GM19099 (cell line): ENCODE results near the gene SDHB.

ENCODE experiments used
- POLR2A ChIP-seq: IDR thresholded peaks from 3 replicates; pipeline ENCODE4 v1.6.1; 2011; ENCODE audit warnings: low read depth; ENCODE audit not compliant: insufficient read length; ENCODE audit errors: extremely low read depth

The SDHB gene

DNA sequence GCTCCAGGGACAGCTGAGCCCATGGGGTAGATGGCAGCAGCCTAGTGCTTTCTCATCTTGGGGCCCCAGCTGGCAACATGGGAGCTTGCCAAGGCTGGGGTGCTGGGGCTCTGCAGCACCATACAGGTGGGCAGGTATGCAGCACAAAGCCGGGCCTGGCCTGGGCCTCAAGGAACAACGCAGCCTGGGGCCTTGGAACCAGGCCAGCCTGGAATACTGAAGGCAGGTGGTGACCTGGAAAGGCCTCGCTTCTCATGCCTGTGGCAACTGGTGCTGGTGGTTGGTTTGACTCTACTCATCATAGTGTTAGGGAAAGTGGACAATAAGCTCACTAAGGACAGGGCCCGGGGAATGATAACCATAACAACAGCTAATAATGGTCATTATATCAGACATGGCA is 27.0 kb upstream of the SDHB start:
- no peak for TF ChIP-seq POLR2A

DNA sequence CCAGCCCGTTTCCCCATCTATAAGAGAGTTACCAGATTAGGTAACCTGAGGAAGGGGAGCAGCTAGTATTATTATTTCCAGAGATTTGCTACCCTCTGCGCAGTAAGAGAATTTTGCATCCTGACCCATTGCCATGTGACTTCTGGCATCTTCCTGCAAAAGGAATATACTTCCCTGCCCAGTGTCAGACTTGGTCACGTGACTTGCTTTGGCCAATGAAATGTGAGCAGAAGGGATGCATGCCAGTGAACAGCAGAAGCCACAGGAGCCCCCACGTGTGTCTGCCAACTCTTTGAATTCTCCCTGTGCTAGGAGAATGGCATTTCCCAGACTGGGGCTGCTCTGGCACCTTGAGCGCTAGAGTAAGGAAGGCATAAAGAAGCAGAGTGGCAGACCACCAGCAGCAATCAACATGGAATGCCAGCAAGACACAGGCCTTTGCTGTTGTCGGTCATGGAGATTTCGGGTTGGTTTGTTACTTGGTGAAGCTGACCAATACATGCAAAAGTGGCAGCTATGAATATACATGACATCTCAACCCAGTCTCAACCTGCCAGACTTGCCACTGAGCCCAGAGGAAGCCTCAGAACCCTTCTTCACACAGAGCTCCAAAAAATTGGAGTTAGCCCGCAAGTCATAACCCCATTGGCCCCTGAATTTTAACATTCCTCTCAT is 26.4 kb upstream of the SDHB start:
- no peak for TF ChIP-seq POLR2A

GRCh38 chr1:17078991-17079868 is 25.4 kb upstream of the SDHB start:
- no peak for TF ChIP-seq POLR2A

GRCh38 chr1:17075470-17076255 is 21.8 kb upstream of the SDHB start:
- TF ChIP-seq POLR2A, result no peak

DNA sequence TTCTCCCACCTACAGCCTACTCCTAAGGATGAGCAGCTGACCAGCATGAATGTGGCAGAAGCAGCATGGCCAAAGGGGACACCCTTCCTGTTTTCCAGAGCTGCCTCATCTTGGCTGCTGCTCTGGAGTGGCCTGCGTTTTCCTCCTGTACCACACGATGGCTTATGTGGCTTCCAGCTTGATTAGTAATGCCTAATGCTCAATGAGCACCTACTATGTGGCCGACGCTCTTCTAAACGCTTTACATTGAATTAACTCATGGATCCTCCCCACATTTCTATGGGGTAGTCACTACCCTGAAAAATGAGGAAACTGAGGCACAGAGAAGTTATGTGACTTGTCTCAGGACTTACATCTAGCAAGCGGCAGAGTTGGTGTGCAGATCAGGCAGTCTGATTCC is 18.0 kb upstream of the SDHB start:
- no peak for TF ChIP-seq POLR2A

DNA sequence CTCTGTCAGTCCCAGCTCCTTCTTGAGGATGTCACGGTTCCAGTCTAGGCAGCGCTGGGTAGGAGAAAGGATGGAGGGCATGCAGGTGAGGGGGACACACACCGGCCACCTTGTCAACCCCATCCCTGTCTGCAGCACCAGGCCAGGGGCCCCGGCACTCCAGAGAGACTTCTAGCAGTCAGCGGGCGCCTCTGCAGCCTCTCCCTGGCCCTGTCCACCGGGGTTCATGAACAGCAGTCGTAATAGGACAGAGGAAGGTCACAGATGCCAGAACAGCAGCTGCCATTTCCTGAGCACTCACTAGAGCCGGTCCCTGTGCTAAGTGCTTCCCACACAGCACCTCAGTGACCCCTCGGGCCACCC is 16.3 kb upstream of the SDHB start:
- TF ChIP-seq POLR2A, result no peak

GRCh38 chr1:17069452-17070162 is 15.8 kb upstream of the SDHB start:
- TF ChIP-seq POLR2A, result no peak

DNA sequence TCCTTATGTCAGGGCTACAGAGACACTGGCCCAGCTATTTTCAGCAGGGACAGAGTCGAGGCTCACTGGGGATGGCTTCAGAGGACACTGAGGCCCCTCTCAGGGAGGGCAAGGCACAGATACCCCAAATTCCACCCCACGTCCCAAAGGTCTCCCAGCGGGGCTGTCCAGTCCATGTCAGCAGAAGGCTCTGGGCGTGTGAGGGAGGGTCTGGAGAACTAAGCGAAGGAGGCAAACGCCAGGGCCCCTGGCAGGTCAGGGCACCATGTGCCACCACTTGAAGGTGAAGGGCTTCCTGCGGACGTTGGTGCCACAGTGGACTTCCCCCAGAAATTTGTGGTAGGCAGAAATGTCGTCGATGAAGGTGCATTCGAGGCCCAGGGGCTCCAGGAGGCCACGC is 15.0 kb upstream of the SDHB start:
- no peak for TF ChIP-seq POLR2A

DNA sequence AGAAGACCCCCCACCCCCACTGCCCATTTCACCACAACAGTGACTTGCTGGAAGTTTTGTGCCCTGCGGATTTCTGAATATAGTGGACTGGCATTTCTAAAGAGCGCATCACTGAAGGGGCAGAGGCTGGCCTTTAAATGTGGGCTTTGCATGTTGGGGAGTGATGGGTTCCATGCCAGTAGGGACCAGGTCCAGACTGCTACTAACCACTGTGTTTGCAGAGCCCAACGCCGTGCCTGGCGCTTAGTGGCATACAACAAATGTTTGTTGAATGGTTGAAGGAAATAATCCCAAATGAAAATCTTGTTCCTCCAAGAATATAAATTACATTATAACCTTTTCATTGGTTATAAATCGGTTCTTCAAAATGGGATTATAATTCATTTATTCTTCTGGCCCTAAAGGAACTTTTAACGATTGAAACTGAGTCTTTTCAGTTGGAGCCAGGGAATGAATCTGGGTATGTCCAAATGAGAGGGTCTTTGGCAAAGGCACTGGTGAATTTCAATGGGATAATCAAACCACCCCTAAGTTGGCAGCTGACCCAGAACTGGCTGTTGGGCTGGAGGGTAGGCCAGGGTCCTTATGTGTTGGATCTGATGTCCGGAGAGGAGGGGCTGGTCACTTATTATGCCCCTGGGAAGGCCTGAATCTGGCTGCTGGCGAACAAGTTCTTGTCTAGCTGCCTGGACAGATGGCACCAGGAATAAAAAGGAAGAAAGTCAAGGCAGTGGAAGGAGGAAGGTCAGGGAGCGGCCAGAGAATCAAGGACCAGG is 13.8 kb upstream of the SDHB start:
- TF ChIP-seq POLR2A, result no peak

DNA sequence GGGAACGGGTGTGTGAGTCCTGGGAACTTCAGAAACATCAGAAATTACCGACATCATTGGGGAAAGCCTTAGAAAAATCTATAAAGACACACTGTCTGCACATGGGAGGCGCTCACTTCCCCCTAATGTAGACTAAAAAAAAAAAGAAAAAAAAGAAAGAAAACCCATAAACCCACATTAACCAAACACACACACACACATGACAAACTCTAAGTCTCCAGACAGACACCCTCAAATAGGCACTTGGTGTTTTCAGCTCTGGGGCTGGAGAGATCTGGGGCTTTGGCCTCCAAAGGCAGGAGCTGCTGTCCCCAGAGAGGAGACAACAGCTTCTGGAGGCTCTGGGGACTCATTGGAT is 13.2 kb upstream of the SDHB start:
- no peak for TF ChIP-seq POLR2A

DNA sequence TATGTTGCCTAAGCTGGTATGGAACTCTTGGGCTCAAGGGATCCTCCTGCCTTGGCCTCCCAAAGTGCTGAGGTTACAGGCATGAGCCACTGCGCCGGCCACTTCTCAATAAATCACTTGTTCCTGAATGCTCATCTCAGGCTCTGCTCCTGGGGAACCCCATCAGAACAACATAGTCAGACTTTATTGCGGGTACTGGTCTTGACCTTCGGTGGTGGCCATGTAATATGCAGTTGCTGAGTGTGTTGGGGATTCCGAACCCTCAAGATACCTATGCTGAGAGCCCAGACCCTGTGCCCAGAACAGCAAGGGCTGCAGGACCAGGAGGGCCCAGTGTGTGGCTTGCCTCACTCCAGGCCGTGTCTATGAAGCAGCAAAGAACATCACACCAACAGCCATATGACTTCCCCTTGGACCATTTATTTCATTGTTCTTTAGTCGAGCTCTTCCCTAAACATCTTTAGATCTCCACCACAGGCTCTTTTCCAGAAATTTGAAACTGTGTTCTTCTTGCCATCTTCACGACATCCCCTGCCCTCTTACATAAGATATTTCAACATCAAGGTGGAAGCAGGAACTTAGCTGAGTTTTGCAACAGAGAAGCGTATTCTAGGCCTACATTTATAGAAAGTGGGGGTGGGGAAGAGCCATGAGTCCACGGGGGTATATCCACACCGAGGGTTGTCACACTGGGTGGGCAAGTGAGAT is 12.7 kb upstream of the SDHB start:
- no peak for TF ChIP-seq POLR2A

DNA sequence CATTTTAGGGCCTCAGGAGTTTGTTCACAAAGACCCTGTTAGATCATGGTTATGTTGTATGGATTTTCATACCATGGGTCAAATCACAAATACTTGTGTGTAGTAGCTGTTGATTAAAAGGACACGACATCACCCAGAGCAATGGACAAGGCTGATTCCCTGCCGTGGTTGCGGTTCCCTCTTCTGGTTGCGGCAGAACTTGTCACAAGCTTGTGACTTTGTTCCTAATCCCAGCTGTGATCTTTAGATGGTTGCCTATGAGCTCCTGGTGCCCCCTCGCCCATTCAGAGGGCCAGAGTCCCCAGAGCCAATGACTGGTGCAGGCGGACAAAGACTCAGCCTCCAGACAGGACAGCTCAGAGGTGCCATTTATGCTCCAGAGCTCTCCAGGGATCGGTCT is 11.8 kb upstream of the SDHB start:
- TF ChIP-seq POLR2A, result no peak

- no peak for TF ChIP-seq POLR2A
These were observed 8.1 kb upstream of the SDHB start for GRCh38 chr1:17061892-17062291.

GRCh38 chr1:17061486-17061885 is 7.7 kb upstream of the SDHB start:
- TF ChIP-seq POLR2A, result no peak
